DLD1 (cell line): ENCODE measurements around the gene GRM5.

ENCODE experiments used
- in situ Hi-C: cut with HindIII; loops from 2 replicates; pipeline ENCODE4 v1.10.0; 2017; ENCODE audit warnings: low sequenced_read_pairs

The GRM5 gene

GRCh38 chr11:88620568-88621130 lies 445.1 kb downstream of the GRM5 start:
- in situ Hi-C loops: no loop called here

- in situ Hi-C loops: no loop called here
Measured at GRCh38 chr11:88619656-88620385, 446.0 kb downstream of the GRM5 start.

- in situ Hi-C loops: no loop called here
Measured at GRCh38 chr11:88619071-88619425, 446.7 kb downstream of the GRM5 start.

- in situ Hi-C loops: no loop called here
Measured at GRCh38 chr11:88618327-88619070, 447.3 kb downstream of the GRM5 start.

GRCh38 chr11:88617226-88617625 lies 448.6 kb downstream of the GRM5 start:
- in situ Hi-C loops: no loop called here

GRCh38 chr11:88604260-88604659 lies 461.5 kb downstream of the GRM5 start:
- in situ Hi-C loops: no loop called here

- in situ Hi-C loops: no loop called here
Measured at GRCh38 chr11:88603091-88603867, 462.5 kb downstream of the GRM5 start.

GRCh38 chr11:88597387-88597786 lies 468.4 kb downstream of the GRM5 start:
- in situ Hi-C loops: no loop called here

GRCh38 chr11:88596786-88597185 lies 469.0 kb downstream of the GRM5 start:
- in situ Hi-C loops: no loop called here

- in situ Hi-C loops: no loop called here
Measured at GRCh38 chr11:88594274-88594950, 471.4 kb downstream of the GRM5 start.

- in situ Hi-C loops: no loop called here
Measured at GRCh38 chr11:88590361-88590760, 475.4 kb downstream of the GRM5 start.

- in situ Hi-C loops: no loop called here
Measured at GRCh38 chr11:88583251-88583650, 482.5 kb downstream of the GRM5 start.

GRCh38 chr11:88579466-88579865 lies 486.3 kb downstream of the GRM5 start:
- in situ Hi-C loops: no loop called here

GRCh38 chr11:88576741-88577140 lies 489.0 kb downstream of the GRM5 start:
- in situ Hi-C loops: no loop called here

GRCh38 chr11:88575916-88576315 lies 489.9 kb downstream of the GRM5 start:
- in situ Hi-C loops: no loop called here

- in situ Hi-C loops: no loop called here
Measured at GRCh38 chr11:88569342-88569741, 496.4 kb downstream of the GRM5 start.

GRCh38 chr11:88555829-88556202 lies 510.0 kb downstream of the GRM5 start:
- in situ Hi-C loops: no loop called here

GRCh38 chr11:88555018-88555828 lies 510.6 kb downstream of the GRM5 start:
- in situ Hi-C loops: no loop called here

GRCh38 chr11:88553204-88553603 lies 512.6 kb downstream of the GRM5 start:
- in situ Hi-C loops: no loop called here
